Panc1 (cell line): ENCODE results near the gene SCN9A. TPM values are rescaled to one million over a fixed set of nuclear protein-coding genes. Genes with fewer than 3 reads are reported as not detected.

Source experiments
- ATAC-seq: fragments of 200-7000 bp; cut with Tn5 transposase; 2 replicates; pipeline ENCODE4 v1.9.1; 2020; ENCODE audit warnings: mild to moderate bottlenecking, moderate library complexity
- BruUV-seq: library from RNA; stranded (reverse); fragments of 400-500 nt; replicated peaks from 2 replicates; lab custom pipeline; 2021; lab: Mats Ljungman, UMichigan
- CTCF ChIA-PET: fragments of 300-600 bp; sonication (Branson Sonifier 250); formaldehyde crosslinking; loops from one replicate; lab custom pipeline; 2022; ENCODE audit warnings: antibody characterized with exemption; lab: Charles Lee
- POLR2A ChIA-PET: fragments of 300-600 bp; sonication (Branson Sonifier 250); formaldehyde crosslinking; loops from one replicate; lab custom pipeline; 2022; ENCODE audit warnings: antibody characterized with exemption; lab: Charles Lee
- DNase-seq: peaks from one replicate; pipeline ENCODE4 v3.0.0-alpha.2; 2010; ENCODE audit warnings: low read depth, low spot score
- H3K27ac ChIP-seq: 2 replicates; pipeline ENCODE4 v1.5.1; 2011; ENCODE audit warnings: mild to moderate bottlenecking, low read length, inconsistent platforms
- H3K27me3 ChIP-seq: fragments of 200-500 bp; sonication (Bioruptor generic); 2 replicates; pipeline ENCODE4 v1.6.0; 2014; ENCODE audit warnings: low read length, inconsistent platforms; ENCODE audit not compliant: control insufficient read depth, insufficient read depth
- H3K36me3 ChIP-seq: fragments of 200-500 bp; sonication (Bioruptor generic); 2 replicates; pipeline ENCODE4 v1.5.1; 2014; ENCODE audit warnings: inconsistent platforms, mild to moderate bottlenecking, low read length, moderate library complexity; ENCODE audit not compliant: control insufficient read depth, insufficient read depth
- H3K4me1 ChIP-seq: 2 replicates; pipeline ENCODE4 v1.5.1; 2011; ENCODE audit warnings: inconsistent platforms, mild to moderate bottlenecking, low read length, moderate library complexity; ENCODE audit not compliant: control insufficient read depth, insufficient read depth
- H3K4me3 ChIP-seq, 2 experiments: 2 replicates each; pipeline ENCODE4 v1.5.1; 2011 to 2012; ENCODE audit warnings: low read depth in 2 of 2, low read length in 2 of 2, mild to moderate bottlenecking in 2 of 2, inconsistent platforms in 1 of 2, moderate library complexity in 1 of 2
- H3K9me3 ChIP-seq: fragments of 200-500 bp; sonication (Bioruptor generic); 2 replicates; pipeline ENCODE4 v1.5.1; 2014; ENCODE audit warnings: low read depth, mild to moderate bottlenecking, inconsistent platforms, low read length, moderate library complexity; ENCODE audit not compliant: control insufficient read depth, insufficient read depth
- CTCF ChIP-seq: fragments of 450-650 bp; IDR thresholded peaks from 2 replicates; pipeline ENCODE4 v1.5.1; 2017; ENCODE audit warnings: mild to moderate bottlenecking
- POLR2AphosphoS5 ChIP-seq: IDR thresholded peaks from 2 replicates; pipeline ENCODE4 v1.6.1; 2012; ENCODE audit warnings: mild to moderate bottlenecking, low read depth, low read length, moderate library complexity
- REST ChIP-seq, 2 experiments: IDR thresholded peaks; 2 replicates each; pipeline ENCODE4 v1.6.1; 2011 to 2012; ENCODE audit warnings: low read depth in 2 of 2, control low read depth in 1 of 2, low read length in 1 of 2, mild to moderate bottlenecking in 1 of 2, moderate library complexity in 1 of 2; ENCODE audit not compliant: insufficient read depth in 1 of 2
- SIN3A ChIP-seq: IDR thresholded peaks from 2 replicates; pipeline ENCODE4 v1.6.1; 2012; ENCODE audit warnings: low read depth, mild to moderate bottlenecking, low read length, moderate library complexity, borderline replicate concordance; ENCODE audit not compliant: insufficient read depth
- TCF7L2 ChIP-seq: IDR thresholded peaks from 2 replicates; pipeline ENCODE4 v1.6.1; 2011; ENCODE audit warnings: mild to moderate bottlenecking, low read depth, low read length, inconsistent platforms
- in situ Hi-C: cut with HindIII; loops from 2 replicates; pipeline ENCODE4 v1.10.0; 2016; ENCODE audit warnings: low sequenced_read_pairs, low pct_unique_long_range_greater_than_20kb
- intact Hi-C: fragments of 100-400 bp; cut with micrococcal nuclease; formaldehyde crosslinking; loops from one replicate; pipeline ENCODE4 v1.10.0; 2022; ENCODE audit not compliant: unreplicated experiment
- total RNA-seq: library from RNA; stranded (reverse); gene quantifications from one replicate; pipeline ENCODE4 v1.2.1, GENCODE V29; 2021; ENCODE audit not compliant: unreplicated experiment

SCN9A gene
- total RNA-seq, 1 experiment from 2014 or later, result 0.10 TPM

DNA sequence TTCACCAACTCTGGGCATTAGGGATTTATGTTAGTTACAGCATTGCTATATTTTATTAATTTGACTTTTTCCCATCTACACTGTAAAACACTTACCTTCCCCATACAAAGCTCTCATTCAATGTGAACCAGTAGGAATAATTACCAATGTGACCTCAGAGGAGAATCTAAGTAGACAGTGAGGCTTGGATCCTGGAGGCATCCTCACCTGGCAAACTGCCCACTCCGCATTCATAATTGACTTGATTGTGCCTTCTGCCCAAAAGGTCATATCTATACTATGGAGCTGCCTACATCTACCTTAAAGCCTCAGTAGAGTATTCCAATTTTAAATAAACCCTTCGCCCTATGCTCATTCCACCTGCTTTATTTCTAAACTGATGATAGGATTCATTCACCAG, 202.5 kb downstream of the SCN9A start:
- no peaks in the 10 kb centered on the region for H3K27me3 ChIP-seq
- H3K4me3 ChIP-seq, result no peak overlapping the region
- ATAC-seq (no peak), DNase-seq (no peak)
- no peak overlapping the region for H3K27ac ChIP-seq
- CTCF ChIA-PET, result no interaction called here
- no TSS peak for BruUV-seq
- no peaks in the 10 kb centered on the region for H3K4me1 ChIP-seq
- TF ChIP-seq TCF7L2 (no peak), CTCF (no peak), SIN3A (no peak), REST (IDR thresholded peaks at IDR 0.05; ENCODE audit: insufficient read depth in 1 of 2, low read depth in 2 of 2, low read length in 1 of 2) (no peak), POLR2AphosphoS5 (no peak)
- no peaks in the 10 kb centered on the region for H3K9me3 ChIP-seq
- intact Hi-C loops (loop anchor here (10.0 kb wide), 1 partner anchor 342 kb away; no protein-coding TSS in a partner anchor), in situ Hi-C loops (no loop called here)
- H3K36me3 ChIP-seq, result no peaks in the 10 kb centered on the region
- POLR2A ChIA-PET, result no interaction called here

- BruUV-seq, result no TSS peak
- Histone ChIP-seq H3K27ac (no peak overlapping the region), H3K9me3 (no peaks in the 10 kb centered on the region), H3K36me3 (no peaks in the 10 kb centered on the region), H3K27me3 (no peaks in the 10 kb centered on the region), H3K4me1 (no peaks in the 10 kb centered on the region), H3K4me3 (no peak overlapping the region)
- no peak for TF ChIP-seq REST (IDR thresholded peaks at IDR 0.05; ENCODE audit: insufficient read depth in 1 of 2, low read depth in 2 of 2, low read length in 1 of 2)
- TF ChIP-seq SIN3A, result no peak
- no peak for TF ChIP-seq TCF7L2
- no peak for TF ChIP-seq POLR2AphosphoS5
- no peak for TF ChIP-seq CTCF
- in situ Hi-C loops, result no loop called here
- CTCF ChIA-PET, result no interaction called here
- ATAC-seq (no peak), DNase-seq (no peak)
- POLR2A ChIA-PET, result no interaction called here
- intact Hi-C loops, result loop anchor here (10.0 kb wide), 1 partner anchor 344 kb away; no protein-coding TSS in a partner anchor
Measured at GRCh38 chr2:166171216-166171615, 204.5 kb downstream of the SCN9A start.
